A204.1 (cell line): ENCODE results near the gene NTN4.
"Not testable (repeated sequence)": the region's sequence is repeated elsewhere in the genome, so short reads cannot be mapped to it uniquely, and the experiment has no call there.

Experiments used
- FAIRE-seq: peaks from 2 replicates; lab custom pipeline; 2012; peaks lifted over from hg19 to GRCh38; lab: Jason Lieb, UNC

The NTN4 gene

DNA sequence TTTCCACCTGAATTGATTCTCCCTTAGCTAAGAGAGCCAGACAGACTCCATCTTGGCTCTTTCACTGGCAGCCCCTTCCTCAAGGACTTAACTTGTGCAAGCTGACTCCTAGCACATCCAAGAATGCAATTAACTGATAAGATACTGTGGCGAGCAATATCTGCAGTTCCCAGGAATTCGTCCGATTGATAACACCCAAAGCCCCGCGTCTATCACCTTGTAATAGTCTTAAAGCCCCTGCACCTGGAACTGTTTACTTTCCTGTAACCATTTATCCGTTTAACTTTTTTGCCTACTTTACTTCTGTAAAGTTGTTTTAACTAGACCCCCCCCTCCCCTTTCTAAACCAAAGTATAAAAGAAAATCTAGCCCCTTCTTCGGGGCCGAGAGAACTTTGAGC lies 44.5 kb downstream of the NTN4 start:
- not testable (repeated sequence) for FAIRE-seq

DNA sequence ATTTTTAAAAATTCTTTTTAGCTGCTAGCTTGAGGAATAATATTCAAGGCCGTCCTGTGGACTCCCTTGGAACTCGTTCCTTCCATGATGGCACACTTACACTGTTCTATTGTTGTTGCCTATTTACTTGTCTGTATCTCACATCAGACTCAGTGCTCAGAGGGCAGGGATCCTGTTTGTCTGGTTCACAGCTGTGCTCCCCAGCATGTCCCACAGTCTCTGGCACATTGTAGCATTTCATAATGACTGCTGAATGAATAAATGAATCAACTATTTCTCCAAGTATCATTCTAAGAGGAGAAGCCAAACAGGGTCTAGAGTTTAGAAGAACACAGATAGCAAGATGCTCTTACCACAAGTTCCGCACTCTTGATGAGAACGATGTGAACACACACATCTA lies 48.0 kb downstream of the NTN4 start:
- no peak for FAIRE-seq

DNA sequence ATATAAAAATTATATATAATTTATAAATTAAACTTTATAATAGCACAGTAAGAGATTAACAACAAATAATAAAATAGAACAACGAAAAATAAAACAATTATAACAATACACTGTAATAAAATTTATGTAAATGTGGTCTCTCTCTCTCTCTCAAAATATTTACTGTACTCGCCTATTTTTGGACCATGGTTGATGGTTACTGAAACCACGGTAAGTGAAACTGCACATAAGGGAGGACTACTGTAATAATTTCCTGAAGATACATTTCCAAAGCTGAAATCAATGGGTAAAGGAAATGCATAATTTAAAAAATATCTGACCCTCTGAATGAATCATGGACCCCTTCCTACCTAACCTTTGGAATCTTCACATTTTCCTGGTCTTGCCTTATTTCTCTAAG lies 48.9 kb downstream of the NTN4 start:
- FAIRE-seq = no peak

DNA sequence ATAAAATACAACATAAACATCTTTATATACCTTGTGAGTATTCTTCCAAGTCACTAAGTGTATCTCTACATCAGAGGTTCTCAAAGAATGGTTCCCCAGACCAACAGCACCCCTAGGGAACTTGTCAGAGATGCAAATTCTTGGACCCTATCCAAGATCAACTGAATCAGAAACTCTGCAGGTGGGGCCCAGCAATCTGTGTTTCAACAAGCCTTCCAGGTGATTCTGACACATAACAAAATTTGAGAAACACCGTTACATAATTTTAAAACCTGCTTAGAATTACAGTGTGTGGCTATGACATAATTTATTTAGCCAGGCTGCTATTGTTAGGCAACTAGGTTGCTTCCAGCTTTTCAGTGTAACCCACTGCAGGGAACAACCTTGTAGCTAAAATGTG lies 49.8 kb downstream of the NTN4 start:
- FAIRE-seq = no peak

DNA sequence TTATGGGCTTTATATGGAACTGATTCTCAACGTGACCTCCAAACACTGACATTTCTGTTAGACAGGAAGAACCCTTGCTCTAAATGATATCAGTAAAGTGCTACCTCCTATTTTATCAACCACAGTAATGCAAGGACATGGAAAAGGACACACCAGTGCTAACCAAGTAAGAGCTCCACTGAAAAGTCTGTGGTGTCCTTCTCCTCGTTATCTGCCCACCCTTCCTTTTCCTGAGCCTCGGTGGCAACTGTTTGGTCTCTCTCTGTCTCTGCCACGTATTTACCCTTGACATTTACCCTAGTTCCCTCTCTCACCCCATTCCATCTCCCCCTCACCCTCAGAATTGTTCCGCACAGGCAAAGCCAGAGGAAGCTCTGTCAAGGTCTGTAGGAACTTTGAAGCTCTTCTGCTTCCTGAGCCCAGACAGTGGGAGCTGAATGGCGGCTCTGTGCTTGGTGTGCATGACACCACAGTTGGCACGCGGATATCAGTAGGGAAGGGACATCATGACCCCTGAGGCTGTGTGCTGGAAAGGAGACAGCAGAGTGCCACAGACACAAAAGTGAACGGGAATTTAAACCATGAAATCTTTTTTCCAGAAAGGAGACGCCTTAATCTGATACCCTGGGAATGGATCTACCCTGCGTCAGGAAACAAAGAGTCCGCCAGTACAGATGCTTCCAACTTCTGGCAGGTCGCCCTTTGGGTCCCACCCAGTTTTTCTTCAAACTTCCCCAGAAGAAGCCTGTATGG lies 50.8 kb downstream of the NTN4 start:
- no peak for FAIRE-seq

DNA sequence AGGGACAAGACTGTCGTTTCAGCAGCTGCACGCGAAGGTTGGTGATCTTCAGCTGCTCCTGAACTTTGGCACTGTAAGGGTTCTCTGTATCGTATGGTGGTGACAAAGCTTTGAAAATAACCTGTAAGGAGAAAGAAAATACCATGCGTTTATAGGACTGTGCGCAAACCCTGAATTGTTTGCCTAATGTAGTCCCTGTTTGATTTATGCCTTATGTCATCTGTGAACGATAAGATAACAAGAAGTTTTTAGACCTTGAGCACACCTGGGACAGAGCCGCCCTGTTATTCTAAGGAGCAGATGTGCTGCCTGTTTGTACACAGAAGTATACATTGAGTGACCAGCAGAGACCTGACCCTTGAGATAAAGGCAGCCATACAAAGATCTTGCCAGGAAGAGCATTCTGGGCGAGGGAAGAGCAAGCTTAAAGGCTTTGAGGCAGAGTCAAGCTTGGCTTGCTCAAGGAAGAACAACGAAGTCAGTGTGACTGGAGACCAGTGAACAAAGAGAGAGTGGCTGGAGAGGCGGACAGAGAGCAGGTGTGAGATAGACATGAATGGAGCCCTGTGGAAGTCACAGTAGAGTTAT lies 52.4 kb downstream of the NTN4 start:
- no peak for FAIRE-seq

DNA sequence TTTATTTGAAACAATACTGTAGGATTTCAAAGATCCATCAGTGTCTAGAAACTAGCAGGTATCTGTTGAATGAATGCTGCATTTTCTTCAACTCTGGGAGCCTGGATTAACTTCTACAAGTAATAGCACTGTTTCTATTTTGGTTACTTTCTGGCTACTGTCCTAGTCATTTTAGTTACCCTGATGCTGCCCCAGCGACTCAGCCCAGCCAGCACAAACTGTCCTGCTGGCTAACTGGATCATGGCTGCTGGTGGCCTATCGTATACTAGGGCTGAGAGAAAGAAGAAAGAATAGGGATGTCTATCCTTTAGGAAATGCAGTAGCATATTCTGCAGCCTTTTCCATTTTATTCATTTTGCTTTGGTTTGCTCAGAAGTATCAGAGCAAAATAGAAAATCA lies 53.9 kb downstream of the NTN4 start:
- no peak for FAIRE-seq

DNA sequence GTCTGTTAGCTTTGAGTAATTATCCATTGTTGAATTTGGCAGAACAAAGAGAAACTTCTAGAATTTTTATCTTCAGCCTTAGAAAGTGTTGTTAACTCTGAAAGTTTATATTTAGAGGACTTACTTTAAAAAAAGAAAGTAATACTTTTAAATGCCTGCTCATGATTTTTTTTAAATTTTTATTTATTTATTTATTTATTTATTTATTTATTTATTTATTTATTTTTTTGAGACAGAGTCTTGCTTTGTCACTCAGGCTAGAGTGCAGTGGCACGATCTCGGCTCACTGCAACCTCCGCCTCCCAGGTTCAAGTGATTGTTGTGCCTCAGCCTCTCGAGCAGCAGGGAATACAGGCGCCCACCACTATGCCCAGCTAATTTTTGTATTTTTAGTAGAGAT lies 54.8 kb downstream of the NTN4 start:
- FAIRE-seq = not testable (repeated sequence)

DNA sequence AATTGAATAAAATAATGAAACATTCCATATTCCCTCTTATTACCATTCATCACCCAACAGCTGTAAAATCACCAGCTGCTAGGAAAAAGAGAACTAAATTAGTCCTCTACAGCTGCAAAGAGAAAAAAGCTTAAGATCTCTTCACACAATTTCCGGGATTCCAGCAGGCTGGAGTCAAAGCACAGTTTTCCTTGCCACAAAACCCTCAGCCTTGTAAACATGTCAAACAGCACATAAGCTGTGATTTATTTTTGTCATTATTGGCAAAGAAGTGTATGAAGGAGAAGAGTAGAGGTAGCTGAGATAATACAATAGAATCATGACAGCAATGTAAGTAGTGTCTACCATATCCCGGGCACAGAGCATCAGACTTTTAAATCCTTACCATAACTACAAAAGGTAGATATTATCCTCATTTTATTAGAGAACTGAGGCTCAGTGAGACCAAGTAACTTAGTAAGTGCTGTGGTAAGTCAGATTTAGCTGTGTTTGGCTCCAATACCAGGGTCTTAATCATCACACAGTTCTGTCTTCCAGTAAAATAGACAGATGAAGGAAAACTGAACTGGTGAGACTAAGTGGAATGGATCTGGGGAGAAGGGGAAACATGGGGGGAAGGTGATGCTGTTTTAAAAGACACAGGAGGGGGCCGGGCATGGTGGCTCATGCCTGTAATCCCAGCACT lies 57.3 kb downstream of the NTN4 start:
- FAIRE-seq = no peak

DNA sequence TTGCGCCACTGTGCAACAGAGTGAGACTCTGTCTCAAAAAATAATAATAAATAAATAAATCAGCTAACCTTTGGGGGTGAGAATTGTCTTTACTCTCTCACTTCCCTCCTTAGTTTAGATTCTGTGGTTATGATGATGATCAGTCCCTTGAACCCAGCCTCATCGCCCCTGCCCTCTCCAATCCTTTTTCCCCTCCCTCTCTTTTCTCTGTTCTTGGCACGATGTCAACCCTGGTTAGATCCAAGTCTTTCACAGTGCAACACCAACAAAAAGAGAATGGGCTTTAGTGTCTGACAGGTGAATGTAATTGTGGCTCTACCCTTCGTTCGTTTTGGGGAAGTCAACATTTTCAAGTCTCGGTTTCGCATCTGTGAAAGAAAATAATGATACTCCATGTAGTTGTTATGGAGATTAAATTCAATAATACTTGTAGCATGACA lies 59.0 kb downstream of the NTN4 start:
- FAIRE-seq = no peak

DNA sequence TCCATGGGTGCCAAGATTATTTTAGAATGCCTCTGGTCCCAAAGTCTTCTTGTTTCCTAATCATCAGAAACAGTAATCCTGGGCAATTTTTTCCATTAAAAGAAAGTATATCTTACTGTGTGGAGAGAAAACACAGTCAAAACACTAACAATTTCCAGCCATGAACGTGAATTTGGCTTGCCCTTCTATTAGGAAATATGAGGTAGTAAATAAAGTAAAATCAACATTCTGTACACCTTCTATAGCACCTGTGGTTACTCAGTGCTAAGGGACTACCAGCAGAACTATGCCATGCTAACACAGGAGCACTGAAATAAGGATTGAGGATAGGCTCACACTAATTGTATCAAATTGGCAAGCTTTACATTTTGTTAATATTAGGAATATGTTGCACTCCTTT lies 60.1 kb downstream of the NTN4 start:
- no peak for FAIRE-seq

DNA sequence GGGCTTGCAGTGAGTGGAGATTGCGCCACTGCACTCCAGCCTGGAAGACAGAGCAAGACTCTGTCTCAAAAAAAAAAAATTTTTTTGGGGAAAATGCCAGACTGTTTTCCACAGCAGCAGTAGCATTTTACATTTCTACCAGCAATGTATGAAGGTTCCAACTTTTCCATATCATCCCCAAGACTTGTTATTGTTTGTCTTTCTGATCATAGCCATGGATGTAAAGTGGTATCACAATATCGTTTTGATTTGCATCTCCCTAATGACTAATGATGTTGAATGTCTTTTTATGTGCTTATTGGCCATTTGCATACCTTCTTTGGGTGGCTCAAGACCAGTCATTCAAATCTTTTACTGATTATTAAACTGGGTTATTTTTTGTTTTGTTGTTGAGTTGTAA lies 63.7 kb downstream of the NTN4 start:
- no peak for FAIRE-seq

DNA sequence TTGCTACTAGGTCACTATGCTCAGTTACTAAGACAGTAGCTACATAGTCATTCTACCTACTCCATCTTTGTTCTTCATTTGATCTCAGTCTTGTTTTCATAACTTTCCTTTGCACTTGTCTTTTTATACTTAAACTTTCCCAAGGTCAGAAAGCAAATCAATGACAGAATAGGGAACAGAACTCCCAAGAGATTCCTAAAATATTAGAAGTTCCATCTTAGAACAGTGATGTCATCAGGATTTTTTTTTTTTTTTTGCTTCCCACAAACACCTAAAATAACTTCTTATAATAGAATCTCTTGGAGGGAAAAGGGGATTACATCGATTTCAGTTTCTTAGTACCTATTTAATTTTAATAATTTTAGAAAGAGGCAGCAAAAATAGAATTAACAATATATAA lies 65.8 kb downstream of the NTN4 start:
- no peak for FAIRE-seq

DNA sequence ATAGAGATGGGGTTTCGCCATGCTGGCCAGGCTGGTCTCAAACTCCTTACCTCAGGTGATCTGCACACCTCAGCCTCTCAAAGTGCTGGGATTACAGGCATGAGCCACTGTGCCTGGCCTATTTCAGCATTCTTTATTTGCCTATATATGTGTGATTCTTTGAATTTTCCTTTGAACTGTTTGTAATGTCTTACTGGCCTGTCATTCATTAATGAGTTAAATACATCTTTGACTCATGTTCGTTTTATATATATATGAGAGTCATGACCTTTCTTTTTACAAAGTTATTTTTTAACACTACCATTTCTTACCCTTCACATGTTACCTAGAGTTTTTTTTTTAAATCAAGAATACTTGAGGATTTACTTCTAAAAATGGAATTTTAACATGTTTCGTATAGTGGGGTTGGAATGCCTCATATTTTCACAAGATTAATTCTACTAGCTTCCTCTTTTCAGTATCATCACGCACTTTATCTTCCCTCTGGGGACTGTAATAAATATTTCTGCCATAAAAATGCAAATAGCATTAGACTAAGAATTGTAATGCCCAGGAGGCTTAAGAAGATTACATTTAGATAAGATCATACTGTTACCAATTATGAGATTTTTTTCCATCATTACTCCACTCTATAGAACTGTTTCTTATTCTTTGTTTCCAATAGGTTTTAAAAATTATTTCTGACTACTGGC lies 66.7 kb downstream of the NTN4 start:
- no peak for FAIRE-seq

DNA sequence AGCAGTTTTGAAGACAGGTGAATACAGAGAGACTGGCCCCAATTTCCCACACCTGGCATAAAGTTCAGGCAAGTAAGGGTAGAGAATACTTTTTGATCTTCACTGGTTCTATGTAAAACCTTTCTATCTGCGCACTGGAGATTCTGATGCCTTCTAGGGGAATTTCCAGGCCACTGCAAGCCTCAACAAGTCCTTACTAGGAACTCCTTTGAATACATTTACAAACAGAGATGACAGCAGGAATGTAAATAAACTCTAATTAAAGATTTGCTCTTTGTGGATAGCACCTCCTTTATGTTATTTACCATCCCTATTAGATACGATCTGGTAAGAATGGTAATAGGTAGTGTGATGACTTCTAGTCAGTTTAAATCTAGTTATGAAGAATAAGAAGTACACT lies 69.2 kb downstream of the NTN4 start:
- no peak for FAIRE-seq

DNA sequence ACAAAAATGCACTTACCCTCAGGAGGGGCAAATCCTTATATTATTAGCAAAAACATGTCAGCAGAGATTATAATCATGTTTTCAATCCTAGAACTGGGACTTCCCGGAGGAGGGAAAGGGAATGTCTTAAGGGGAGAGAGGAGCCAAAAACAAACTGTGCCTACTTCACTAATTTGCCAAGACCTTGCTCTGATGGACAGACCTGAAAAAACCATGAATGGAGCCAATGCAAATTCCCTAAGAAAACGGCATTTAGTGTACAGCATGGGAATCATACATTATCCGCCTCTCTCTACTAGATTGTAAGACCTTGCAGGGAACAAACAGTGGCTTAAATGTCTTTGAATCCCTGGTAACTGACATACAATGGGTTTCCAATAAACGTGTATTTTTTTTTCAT lies 70.4 kb downstream of the NTN4 start:
- FAIRE-seq = no peak

DNA sequence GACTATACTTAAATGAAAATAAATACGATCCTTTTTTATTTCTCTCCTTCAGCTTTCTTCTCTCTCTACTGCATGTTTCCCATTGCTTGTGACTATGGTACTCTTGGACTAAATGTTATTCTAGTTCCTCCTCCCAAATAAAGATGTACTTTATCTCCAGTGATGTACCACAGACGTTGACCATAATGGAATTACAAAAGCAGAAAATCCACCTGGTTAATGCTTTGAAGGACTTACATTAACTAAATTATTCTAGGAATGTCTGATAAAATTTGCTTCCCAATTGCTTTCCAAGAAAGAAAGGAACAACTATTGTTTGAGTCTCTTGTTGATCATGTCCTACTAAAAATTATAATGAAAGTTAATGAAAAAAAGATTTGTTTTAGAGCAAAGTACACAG lies 71.8 kb downstream of the NTN4 start:
- FAIRE-seq = no peak

DNA sequence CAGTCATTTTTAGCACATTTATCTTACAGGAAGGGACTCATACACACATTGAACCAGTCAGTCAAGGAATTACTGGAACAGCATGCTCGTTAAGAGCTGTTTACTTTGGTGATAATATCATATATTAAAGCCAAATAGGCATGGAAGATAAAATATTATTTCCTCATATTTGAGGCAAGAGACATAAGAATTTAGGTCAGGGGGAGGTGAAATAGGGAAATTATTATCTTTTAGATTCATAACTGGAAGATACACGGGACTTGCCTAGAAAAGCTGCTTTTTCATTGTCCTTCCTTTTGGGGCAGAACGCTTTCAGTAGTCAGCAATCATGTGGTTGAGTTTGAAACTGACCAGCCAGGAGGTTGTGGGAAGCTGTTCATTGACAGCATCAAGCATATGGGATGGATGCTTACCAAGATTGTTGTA lies 72.5 kb downstream of the NTN4 start:
- no peak for FAIRE-seq

DNA sequence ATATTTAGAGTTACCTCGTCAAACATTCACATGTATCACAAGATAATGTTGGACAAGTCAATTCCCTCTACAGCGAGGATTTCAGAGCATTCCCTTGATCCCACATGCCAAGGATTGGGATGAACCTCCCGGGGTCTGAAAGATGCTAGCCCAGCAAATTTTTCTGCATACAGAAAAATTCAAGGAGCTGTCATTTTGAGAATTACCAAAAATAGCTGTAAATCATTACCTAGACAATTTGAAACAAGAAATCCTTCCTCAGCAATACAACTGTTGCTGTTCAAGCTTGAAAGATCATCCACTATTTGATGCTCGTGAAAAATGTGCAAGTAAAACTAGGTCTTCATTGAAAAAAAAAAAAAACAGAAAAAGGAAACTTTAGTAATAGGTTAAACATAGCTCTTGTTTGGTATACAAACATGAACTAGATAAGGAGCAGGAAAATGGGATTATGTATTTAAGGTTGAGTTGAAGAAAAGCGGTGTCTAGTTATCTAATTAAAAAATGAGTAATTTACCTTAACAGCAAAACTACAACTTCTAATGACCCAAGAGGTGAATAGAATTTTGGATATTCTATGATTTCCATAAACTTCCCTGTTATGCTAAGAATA lies 73.1 kb downstream of the NTN4 start:
- no peak for FAIRE-seq

DNA sequence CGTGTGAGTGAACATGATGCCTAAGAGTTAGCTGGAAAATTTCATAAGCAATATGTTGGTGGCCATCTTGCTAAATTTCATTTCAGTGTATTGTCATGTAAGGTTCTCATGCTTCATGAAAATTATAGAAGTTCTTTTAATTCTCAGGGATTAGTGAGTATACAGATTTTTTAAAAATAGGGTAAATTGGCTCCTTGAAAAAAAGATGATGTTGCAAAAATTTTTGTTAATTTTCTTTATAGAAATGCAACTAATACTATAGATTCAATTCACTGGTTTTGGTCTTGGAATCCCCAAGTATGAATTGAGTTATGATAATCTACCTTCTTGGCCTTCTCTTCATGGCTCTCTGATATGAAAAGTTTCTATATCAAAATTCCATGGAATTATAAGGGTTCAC lies 75.4 kb downstream of the NTN4 start:
- FAIRE-seq = no peak

DNA sequence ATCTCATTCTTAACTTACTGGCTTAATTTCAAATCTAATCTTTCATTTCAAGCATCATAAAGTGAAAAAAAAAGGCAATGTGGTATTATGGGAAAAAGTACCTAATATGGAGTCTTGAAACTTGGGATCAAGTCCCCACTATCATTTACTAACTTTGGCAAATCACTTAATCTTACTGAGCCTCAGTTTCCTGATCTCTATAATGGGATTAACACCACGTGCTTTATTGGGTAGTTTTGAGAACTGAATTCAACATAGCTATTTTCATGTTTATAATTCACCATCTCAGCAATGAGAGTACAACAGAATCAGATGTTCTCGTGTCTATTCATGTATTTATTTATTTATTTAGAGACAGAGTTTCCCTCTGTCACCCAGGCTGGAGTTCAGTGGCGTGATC lies 78.3 kb downstream of the NTN4 start:
- FAIRE-seq = no peak

DNA sequence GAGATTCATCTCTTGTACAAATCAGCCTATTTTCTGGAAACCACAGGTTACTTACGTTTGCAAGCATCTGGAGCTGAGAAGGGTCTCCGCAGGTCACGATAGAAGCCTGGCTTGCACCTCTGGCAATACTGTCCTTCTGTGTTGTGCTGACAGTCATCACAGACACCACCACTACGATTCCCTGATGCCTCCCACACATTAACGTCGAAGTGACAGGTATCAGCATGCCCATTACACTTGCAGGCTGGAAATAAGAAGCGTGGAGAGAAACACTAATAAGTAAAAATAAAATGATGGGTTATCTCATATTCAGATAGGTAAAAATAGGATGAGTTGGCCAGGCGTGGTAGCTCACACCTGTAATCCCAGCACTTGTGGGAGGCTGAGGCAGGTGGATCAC lies 80.2 kb downstream of the NTN4 start:
- FAIRE-seq = no peak

DNA sequence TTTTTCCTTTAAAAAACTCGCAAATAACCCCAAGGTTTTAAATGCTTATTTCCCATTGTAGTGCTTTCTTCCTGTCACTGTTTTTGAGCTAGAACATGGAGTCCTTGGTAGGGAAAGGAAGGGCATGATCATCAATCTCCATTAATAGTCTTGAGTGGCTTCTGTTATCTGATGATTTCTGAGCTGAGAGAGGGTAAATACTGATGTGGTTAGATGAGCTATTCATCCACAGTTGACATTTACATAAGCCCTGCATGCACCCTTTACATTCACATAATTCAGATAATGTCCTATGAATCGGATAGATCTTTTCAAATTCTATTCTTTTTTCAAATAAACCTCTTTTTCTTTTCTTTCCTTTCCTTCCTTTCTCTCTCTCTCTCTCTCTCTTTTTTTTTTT lies 81.4 kb downstream of the NTN4 start:
- no peak for FAIRE-seq
